Kidney epithelial cell (primary cell): ENCODE measurements around the gene HIPK1. TPM values are rescaled to one million over a fixed set of nuclear protein-coding genes. Genes with fewer than 3 reads are reported as not detected.

ENCODE experiments used
- DNase-seq: peaks from one replicate; pipeline ENCODE4 v3.0.0-alpha.2; 2010; ENCODE audit warnings: low read depth
- H3K27me3 ChIP-seq: 2 replicates; pipeline ENCODE4 v1.6.0; 2011; ENCODE audit warnings: low read length; ENCODE audit not compliant: control insufficient read depth, insufficient read depth
- H3K36me3 ChIP-seq: 2 replicates; pipeline ENCODE4 v1.5.1; 2011; ENCODE audit warnings: low read length; ENCODE audit not compliant: control insufficient read depth, insufficient read depth
- H3K4me3 ChIP-seq: 2 replicates; pipeline ENCODE4 v1.5.1; 2011; ENCODE audit warnings: low read depth, mild to moderate bottlenecking, control low read depth, low read length
- total RNA-seq: library from RNA; depleted of rRNA; stranded (reverse); fragments of >200 nt; gene quantifications from 2 replicates; pipeline ENCODE4 v1.2.3, GENCODE V29; 2015
- TF ChIP-seq, protein P1 (sequence below): IDR thresholded peaks from 2 replicates; pipeline ENCODE4 v1.5.1; 2011; ENCODE audit warnings: mild to moderate bottlenecking, moderate library complexity, low read length, control low read depth, inconsistent platforms; ENCODE audit not compliant: insufficient read depth, poor library complexity, severe bottlenecking

The HIPK1 gene
- total RNA-seq, 1 donor from 2014 or later = 25.6 TPM

DNA sequence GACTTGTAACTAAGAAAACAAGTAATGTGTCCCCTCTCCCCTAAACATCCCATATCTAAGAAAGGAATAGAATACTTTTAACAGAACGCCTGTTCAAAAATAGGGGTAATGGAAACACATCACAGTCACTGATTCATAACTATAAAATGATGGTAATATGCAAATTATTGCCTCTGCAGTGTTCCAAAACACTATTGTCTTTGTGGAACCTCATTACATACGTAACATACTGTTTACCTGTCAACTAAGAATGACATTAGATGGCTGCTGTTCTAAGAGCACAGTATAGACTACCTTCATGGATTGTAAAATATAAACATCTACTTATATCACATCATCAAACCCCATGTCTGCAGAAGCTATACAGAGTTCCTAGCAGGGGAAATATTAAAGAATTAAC lies 38.3 kb upstream of the HIPK1 start:
- Histone ChIP-seq H3K4me3 (no peak overlapping the region), H3K27me3 (no peaks in the 10 kb centered on the region), H3K36me3 (no peaks in the 10 kb centered on the region)
- no peak for DNase-seq
- TF ChIP-seq, protein P1, sequence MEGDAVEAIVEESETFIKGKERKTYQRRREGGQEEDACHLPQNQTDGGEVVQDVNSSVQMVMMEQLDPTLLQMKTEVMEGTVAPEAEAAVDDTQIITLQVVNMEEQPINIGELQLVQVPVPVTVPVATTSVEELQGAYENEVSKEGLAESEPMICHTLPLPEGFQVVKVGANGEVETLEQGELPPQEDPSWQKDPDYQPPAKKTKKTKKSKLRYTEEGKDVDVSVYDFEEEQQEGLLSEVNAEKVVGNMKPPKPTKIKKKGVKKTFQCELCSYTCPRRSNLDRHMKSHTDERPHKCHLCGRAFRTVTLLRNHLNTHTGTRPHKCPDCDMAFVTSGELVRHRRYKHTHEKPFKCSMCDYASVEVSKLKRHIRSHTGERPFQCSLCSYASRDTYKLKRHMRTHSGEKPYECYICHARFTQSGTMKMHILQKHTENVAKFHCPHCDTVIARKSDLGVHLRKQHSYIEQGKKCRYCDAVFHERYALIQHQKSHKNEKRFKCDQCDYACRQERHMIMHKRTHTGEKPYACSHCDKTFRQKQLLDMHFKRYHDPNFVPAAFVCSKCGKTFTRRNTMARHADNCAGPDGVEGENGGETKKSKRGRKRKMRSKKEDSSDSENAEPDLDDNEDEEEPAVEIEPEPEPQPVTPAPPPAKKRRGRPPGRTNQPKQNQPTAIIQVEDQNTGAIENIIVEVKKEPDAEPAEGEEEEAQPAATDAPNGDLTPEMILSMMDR = no peak

DNA sequence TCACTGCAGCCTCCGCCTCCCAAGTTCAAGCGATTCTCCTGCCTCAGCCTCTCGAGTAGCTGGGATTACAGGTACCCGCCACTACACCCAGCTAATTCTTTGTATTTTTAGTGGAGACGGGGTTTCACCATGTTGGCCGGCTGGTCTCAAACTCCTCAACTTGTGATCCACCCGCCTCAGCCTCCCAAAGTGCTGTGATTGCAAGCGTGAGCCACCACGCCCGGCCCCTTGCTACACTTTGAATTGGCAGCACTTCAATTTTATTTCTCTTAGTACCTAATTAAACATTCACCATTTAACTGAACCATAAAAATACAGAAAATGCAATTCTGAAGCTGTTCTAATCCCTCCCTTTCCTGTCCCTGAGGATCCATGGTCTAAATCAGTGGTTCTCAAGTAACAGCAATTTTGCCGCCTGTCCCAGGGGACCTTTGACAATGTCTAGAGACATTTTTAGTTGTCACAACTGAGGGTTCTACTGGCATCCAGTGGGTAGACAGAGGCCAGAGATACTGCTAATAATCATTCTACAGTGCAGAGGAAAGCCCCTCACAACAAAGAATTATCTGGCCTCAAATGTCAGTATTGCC lies 37.4 kb upstream of the HIPK1 start:
- TF ChIP-seq, protein P1 = no peak
- H3K36me3 ChIP-seq = no peaks in the 10 kb centered on the region
- H3K4me3 ChIP-seq = no peak overlapping the region
- DNase-seq = no peak
- no peaks in the 10 kb centered on the region for H3K27me3 ChIP-seq

DNA sequence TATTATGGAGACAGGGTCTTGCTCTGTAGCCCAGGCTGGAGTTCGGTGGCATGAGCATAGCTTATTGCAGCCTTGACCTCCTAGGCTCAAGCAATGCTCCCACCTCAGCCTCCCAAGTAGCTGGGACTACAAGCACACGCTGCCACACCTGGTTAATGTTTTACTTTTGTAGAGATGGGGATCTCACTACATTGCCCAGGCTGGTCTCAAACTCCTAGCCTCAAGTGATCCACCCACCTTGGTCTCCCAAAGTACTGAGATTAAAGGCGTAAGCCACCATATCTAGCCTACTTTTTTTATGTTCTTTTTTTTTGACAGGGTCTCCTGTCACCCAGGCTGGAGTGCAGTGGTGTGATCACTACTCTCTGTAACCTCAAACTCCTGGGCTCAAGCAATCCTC lies 35.9 kb upstream of the HIPK1 start:
- no peak overlapping the region for H3K4me3 ChIP-seq

DNA sequence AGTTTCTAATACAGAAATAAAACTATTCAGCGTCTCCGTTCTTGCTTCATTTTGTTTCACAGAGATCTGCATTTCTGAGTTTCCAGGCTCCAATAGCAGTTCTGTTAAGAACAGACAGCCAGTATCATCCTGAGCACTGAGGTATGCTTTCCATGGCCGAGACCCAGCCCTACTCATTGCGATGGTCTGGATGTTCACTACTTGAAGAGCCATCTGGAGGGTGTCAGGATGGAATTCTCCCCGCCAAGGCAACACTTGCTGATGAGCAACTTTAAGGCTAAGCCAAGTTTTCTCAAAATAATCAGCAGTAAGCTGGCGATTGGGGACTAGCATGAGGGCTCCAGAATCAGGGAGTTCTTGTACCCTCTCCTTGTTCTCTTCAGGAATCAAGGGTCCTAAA lies 34.0 kb upstream of the HIPK1 start:
- TF ChIP-seq, protein P1 = no peak

More for the DNA sequence above, 35.9 kb upstream of the HIPK1 start:
- no peak for DNase-seq
- Histone ChIP-seq H3K27me3 (no peaks in the 10 kb centered on the region), H3K36me3 (no peaks in the 10 kb centered on the region)
- TF ChIP-seq, protein P1 = no peak

DNA sequence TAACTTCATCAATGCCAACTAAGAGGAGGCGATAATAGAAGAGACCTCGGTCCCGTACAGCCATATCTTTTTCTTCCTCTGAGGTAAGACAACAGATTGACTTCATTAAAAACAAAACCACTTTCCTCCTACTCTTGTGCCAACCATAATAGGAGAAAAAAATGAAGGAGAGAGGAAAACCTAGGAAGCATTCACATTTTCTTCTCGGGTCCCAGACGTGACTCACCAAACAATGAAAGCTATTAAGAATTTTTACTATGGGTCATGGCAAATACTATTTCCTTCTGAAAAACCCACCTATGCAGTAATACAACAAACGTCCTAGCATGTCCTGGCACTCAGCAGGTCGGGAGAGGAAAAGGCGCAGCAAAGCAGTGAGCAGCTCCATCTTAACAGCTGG lies 33.2 kb upstream of the HIPK1 start:
- no peak overlapping the region for H3K4me3 ChIP-seq
- no peaks in the 10 kb centered on the region for H3K36me3 ChIP-seq
- H3K27me3 ChIP-seq = no peaks in the 10 kb centered on the region
- DNase-seq = no peak
- TF ChIP-seq, protein P1 = no peak

More for the DNA sequence above, 34.0 kb upstream of the HIPK1 start:
- Histone ChIP-seq H3K36me3 (no peaks in the 10 kb centered on the region), H3K27me3 (no peaks in the 10 kb centered on the region), H3K4me3 (no peak overlapping the region)
- no peak for DNase-seq

DNA sequence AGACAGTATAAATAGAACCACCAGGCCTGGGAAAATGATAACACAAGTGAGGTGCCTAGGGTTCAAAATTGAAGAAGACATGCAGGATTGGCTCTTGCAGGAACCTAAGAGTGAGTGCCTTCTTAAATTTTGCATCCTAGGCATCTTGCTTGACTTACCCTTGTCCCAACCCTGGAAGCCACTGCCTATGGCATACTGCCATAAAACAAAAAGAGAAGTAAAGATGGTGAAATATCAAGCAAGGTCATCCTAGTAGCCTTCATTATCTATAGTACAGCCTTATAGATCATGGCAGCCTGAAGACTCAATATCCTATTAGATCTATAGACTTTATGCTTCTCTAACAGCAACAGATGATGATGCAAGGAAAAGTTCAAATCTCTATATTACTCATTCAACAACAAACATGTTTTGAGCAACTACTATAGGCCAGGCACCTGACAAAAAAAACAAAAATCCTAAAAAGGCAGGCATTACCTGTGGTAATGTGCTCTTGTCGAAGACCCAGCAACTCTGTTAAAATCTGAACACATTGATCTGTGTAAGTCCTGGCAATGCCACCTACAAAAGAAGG lies 30.8 kb upstream of the HIPK1 start:
- Histone ChIP-seq H3K27me3 (no peaks in the 10 kb centered on the region), H3K36me3 (no peaks in the 10 kb centered on the region), H3K4me3 (no peak overlapping the region)
- no peak for DNase-seq
- TF ChIP-seq, protein P1 = no peak
